NCI-H1417 treated with DMSO at 0.1 percent for 48 hours (cell line): ENCODE results near the gene EIF4A3.
"Not testable (repeated sequence)": the region's sequence is repeated elsewhere in the genome, so short reads cannot be mapped to it uniquely, and the experiment has no call there.

ENCODE experiments used
- DNase-seq: peaks from one replicate; lab custom pipeline; 2025; lab: John Stamatoyannopoulos, UW

EIF4A3 gene

GRCh38 chr17:80099291-80100034 lies 47.5 kb downstream of the EIF4A3 start:
- no peak for DNase-seq

GRCh38 chr17:80097844-80098691 lies 48.9 kb downstream of the EIF4A3 start:
- no peak for DNase-seq

GRCh38 chr17:80097127-80097621 lies 49.8 kb downstream of the EIF4A3 start:
- no peak for DNase-seq

- DNase-seq: no peak
These were observed 50.3 kb downstream of the EIF4A3 start for GRCh38 chr17:80096561-80097021.

GRCh38 chr17:80095844-80096475 lies 51.0 kb downstream of the EIF4A3 start:
- DNase-seq: no peak

GRCh38 chr17:80095038-80095843 lies 51.7 kb downstream of the EIF4A3 start:
- DNase-seq: no peak

- no peak for DNase-seq
These were observed 54.0 kb downstream of the EIF4A3 start for GRCh38 chr17:80092959-80093358.

- DNase-seq: no peak
These were observed 55.6 kb downstream of the EIF4A3 start for GRCh38 chr17:80091376-80091775.

- not testable (repeated sequence) for DNase-seq
These were observed 56.8 kb downstream of the EIF4A3 start for GRCh38 chr17:80090164-80090563.

- no peak for DNase-seq
These were observed 57.2 kb downstream of the EIF4A3 start for GRCh38 chr17:80089762-80090161.

- no peak for DNase-seq
These were observed 59.3 kb downstream of the EIF4A3 start for GRCh38 chr17:80087346-80088265.

- DNase-seq: no peak
These were observed 60.3 kb downstream of the EIF4A3 start for GRCh38 chr17:80086616-80087015.

- DNase-seq: no peak
These were observed 60.8 kb downstream of the EIF4A3 start for GRCh38 chr17:80086081-80086480.

- no peak for DNase-seq
These were observed 62.2 kb downstream of the EIF4A3 start for GRCh38 chr17:80084773-80085172.
